ENCODE measurements around the gene TJP2.

The TJP2 gene

GRCh38 chr9:69272212-69272611, 98.1 kb downstream of the TJP2 start:
- Histone ChIP-seq H3K36me3 (ENCODE audit: control insufficient read depth, insufficient read depth, low read length) (no peaks in the 10 kb centered on the region), H3K4me3 (ENCODE audit: insufficient read depth, low read depth, low read length) (no peak overlapping the region), H3K9me3 (ENCODE audit: control insufficient read depth, low read length) (no peaks in the 10 kb centered on the region), H3K4me1 (ENCODE audit: control insufficient read depth, insufficient read depth, low read length) (no peaks in the 10 kb centered on the region), H3K27ac (ENCODE audit: insufficient read depth, low read depth, low read length, poor library complexity, severe bottlenecking) (no peak overlapping the region), H3K27me3 (ENCODE audit: control insufficient read depth, insufficient read depth, low read length, poor library complexity, severe bottlenecking) (no peaks in the 10 kb centered on the region)
- WGBS, 2 experiments: 88 to 90% methylated on average over 1 of the region's 1 CpG

- no peak overlapping the region for H3K4me3 ChIP-seq (ENCODE audit: insufficient read depth, low read depth, low read length)
- 80 to 82% methylated on average over 4 of the region's 4 CpGs for WGBS, 2 experiments
- no peaks in the 10 kb centered on the region for H3K27me3 ChIP-seq (ENCODE audit: control insufficient read depth, insufficient read depth, low read length, poor library complexity, severe bottlenecking)
- no peaks in the 10 kb centered on the region for H3K9me3 ChIP-seq (ENCODE audit: control insufficient read depth, low read length)
- H3K27ac ChIP-seq (ENCODE audit: insufficient read depth, low read depth, low read length, poor library complexity, severe bottlenecking): no peak overlapping the region
- H3K36me3 ChIP-seq (ENCODE audit: control insufficient read depth, insufficient read depth, low read length): no peaks in the 10 kb centered on the region
- H3K4me1 ChIP-seq (ENCODE audit: control insufficient read depth, insufficient read depth, low read length): no peaks in the 10 kb centered on the region
Observed at GRCh38 chr9:69273161-69273560, 99.1 kb downstream of the TJP2 start.

- no peak overlapping the region for H3K27ac ChIP-seq (ENCODE audit: insufficient read depth, low read depth, low read length, poor library complexity, severe bottlenecking)
- H3K4me1 ChIP-seq (ENCODE audit: control insufficient read depth, insufficient read depth, low read length): no peaks in the 10 kb centered on the region
- no peaks in the 10 kb centered on the region for H3K36me3 ChIP-seq (ENCODE audit: control insufficient read depth, insufficient read depth, low read length)
- WGBS, 2 experiments: 82 to 86% methylated on average over 5 of the region's 5 CpGs
- no peaks in the 10 kb centered on the region for H3K27me3 ChIP-seq (ENCODE audit: control insufficient read depth, insufficient read depth, low read length, poor library complexity, severe bottlenecking)
- H3K4me3 ChIP-seq (ENCODE audit: insufficient read depth, low read depth, low read length): no peak overlapping the region
- no peaks in the 10 kb centered on the region for H3K9me3 ChIP-seq (ENCODE audit: control insufficient read depth, low read length)
Observed at GRCh38 chr9:69276775-69277174, 102.7 kb downstream of the TJP2 start.

- WGBS, 2 experiments: 91 to 93% methylated on average over 5 of the region's 5 CpGs
- Histone ChIP-seq H3K4me3 (ENCODE audit: insufficient read depth, low read depth, low read length) (no peak overlapping the region), H3K4me1 (ENCODE audit: control insufficient read depth, insufficient read depth, low read length) (no peaks in the 10 kb centered on the region), H3K27me3 (ENCODE audit: control insufficient read depth, insufficient read depth, low read length, poor library complexity, severe bottlenecking) (no peaks in the 10 kb centered on the region), H3K36me3 (ENCODE audit: control insufficient read depth, insufficient read depth, low read length) (no peaks in the 10 kb centered on the region), H3K27ac (ENCODE audit: insufficient read depth, low read depth, low read length, poor library complexity, severe bottlenecking) (no peak overlapping the region), H3K9me3 (ENCODE audit: control insufficient read depth, low read length) (no peaks in the 10 kb centered on the region)
Observed at GRCh38 chr9:69279084-69279731, 105.1 kb downstream of the TJP2 start.

GRCh38 chr9:69279733-69280132, 105.7 kb downstream of the TJP2 start:
- Histone ChIP-seq H3K4me3 (ENCODE audit: insufficient read depth, low read depth, low read length) (no peak overlapping the region), H3K4me1 (ENCODE audit: control insufficient read depth, insufficient read depth, low read length) (no peaks in the 10 kb centered on the region), H3K27ac (ENCODE audit: insufficient read depth, low read depth, low read length, poor library complexity, severe bottlenecking) (no peak overlapping the region), H3K36me3 (ENCODE audit: control insufficient read depth, insufficient read depth, low read length) (no peaks in the 10 kb centered on the region), H3K27me3 (ENCODE audit: control insufficient read depth, insufficient read depth, low read length, poor library complexity, severe bottlenecking) (no peaks in the 10 kb centered on the region), H3K9me3 (ENCODE audit: control insufficient read depth, low read length) (no peaks in the 10 kb centered on the region)
- 83 to 95% methylated on average over 1 of the region's 3 CpGs for WGBS, 2 experiments

- H3K27ac ChIP-seq (ENCODE audit: insufficient read depth, low read depth, low read length, poor library complexity, severe bottlenecking): no peak overlapping the region
- H3K4me3 ChIP-seq (ENCODE audit: insufficient read depth, low read depth, low read length): no peak overlapping the region
- no peaks in the 10 kb centered on the region for H3K9me3 ChIP-seq (ENCODE audit: control insufficient read depth, low read length)
- H3K27me3 ChIP-seq (ENCODE audit: control insufficient read depth, insufficient read depth, low read length, poor library complexity, severe bottlenecking): no peaks in the 10 kb centered on the region
- no peaks in the 10 kb centered on the region for H3K4me1 ChIP-seq (ENCODE audit: control insufficient read depth, insufficient read depth, low read length)
- H3K36me3 ChIP-seq (ENCODE audit: control insufficient read depth, insufficient read depth, low read length): no peaks in the 10 kb centered on the region
- WGBS, 2 experiments: 0 to 1% methylated on average over 2 of the region's 2 CpGs
Observed at GRCh38 chr9:69283003-69283402, 108.9 kb downstream of the TJP2 start.

- no peaks in the 10 kb centered on the region for H3K9me3 ChIP-seq (ENCODE audit: control insufficient read depth, low read length)
- H3K27ac ChIP-seq (ENCODE audit: insufficient read depth, low read depth, low read length, poor library complexity, severe bottlenecking): no peak overlapping the region
- no peaks in the 10 kb centered on the region for H3K36me3 ChIP-seq (ENCODE audit: control insufficient read depth, insufficient read depth, low read length)
- no peak overlapping the region for H3K4me3 ChIP-seq (ENCODE audit: insufficient read depth, low read depth, low read length)
- peaks cover 3% of the 10 kb centered on the region for H3K4me1 ChIP-seq (ENCODE audit: control insufficient read depth, insufficient read depth, low read length)
- WGBS, 2 experiments: 94 to 99% methylated on average over 3 of the region's 3 CpGs
- H3K27me3 ChIP-seq (ENCODE audit: control insufficient read depth, insufficient read depth, low read length, poor library complexity, severe bottlenecking): no peaks in the 10 kb centered on the region
Observed at GRCh38 chr9:69292078-69292477, 118.0 kb downstream of the TJP2 start.

GRCh38 chr9:69293156-69293555, 119.1 kb downstream of the TJP2 start:
- Histone ChIP-seq H3K4me3 (ENCODE audit: insufficient read depth, low read depth, low read length) (no peak overlapping the region), H3K4me1 (ENCODE audit: control insufficient read depth, insufficient read depth, low read length) (peaks cover 3% of the 10 kb centered on the region), H3K27ac (ENCODE audit: insufficient read depth, low read depth, low read length, poor library complexity, severe bottlenecking) (no peak overlapping the region), H3K36me3 (ENCODE audit: control insufficient read depth, insufficient read depth, low read length) (no peaks in the 10 kb centered on the region), H3K9me3 (ENCODE audit: control insufficient read depth, low read length) (no peaks in the 10 kb centered on the region), H3K27me3 (ENCODE audit: control insufficient read depth, insufficient read depth, low read length, poor library complexity, severe bottlenecking) (no peaks in the 10 kb centered on the region)
- WGBS, 2 experiments: 90% methylated on average over 1 of the region's 1 CpG; no CpG with 5 or more reads in 1 of the 2 experiments

- 90 to 92% methylated on average over 9 of the region's 9 CpGs for WGBS, 2 experiments
- H3K27ac ChIP-seq (ENCODE audit: insufficient read depth, low read depth, low read length, poor library complexity, severe bottlenecking): no peak overlapping the region
- H3K27me3 ChIP-seq (ENCODE audit: control insufficient read depth, insufficient read depth, low read length, poor library complexity, severe bottlenecking): no peaks in the 10 kb centered on the region
- no peak overlapping the region for H3K4me3 ChIP-seq (ENCODE audit: insufficient read depth, low read depth, low read length)
- H3K9me3 ChIP-seq (ENCODE audit: control insufficient read depth, low read length): no peaks in the 10 kb centered on the region
- H3K4me1 ChIP-seq (ENCODE audit: control insufficient read depth, insufficient read depth, low read length): peaks cover 3% of the 10 kb centered on the region
- no peaks in the 10 kb centered on the region for H3K36me3 ChIP-seq (ENCODE audit: control insufficient read depth, insufficient read depth, low read length)
Observed at GRCh38 chr9:69295872-69296552, 121.9 kb downstream of the TJP2 start.

- no peaks in the 10 kb centered on the region for H3K27me3 ChIP-seq (ENCODE audit: control insufficient read depth, insufficient read depth, low read length, poor library complexity, severe bottlenecking)
- WGBS, 2 experiments: 93 to 94% methylated on average over 11 of the region's 11 CpGs
- no peaks in the 10 kb centered on the region for H3K9me3 ChIP-seq (ENCODE audit: control insufficient read depth, low read length)
- no peak overlapping the region for H3K4me3 ChIP-seq (ENCODE audit: insufficient read depth, low read depth, low read length)
- H3K4me1 ChIP-seq (ENCODE audit: control insufficient read depth, insufficient read depth, low read length): peaks cover 3% of the 10 kb centered on the region
- no peaks in the 10 kb centered on the region for H3K36me3 ChIP-seq (ENCODE audit: control insufficient read depth, insufficient read depth, low read length)
- no peak overlapping the region for H3K27ac ChIP-seq (ENCODE audit: insufficient read depth, low read depth, low read length, poor library complexity, severe bottlenecking)
Observed at GRCh38 chr9:69297300-69297980, 123.4 kb downstream of the TJP2 start.
